SK-MEL-5 (cell line): Measurements from ENCODE around the gene DACT2. TPM values are rescaled to one million over a fixed set of nuclear protein-coding genes. Genes with fewer than 3 reads are reported as not detected.

ENCODE experiments used
- DNase-seq: peaks from one replicate; pipeline ENCODE4 v3.0.0-alpha.2; 2016; ENCODE audit warnings: low read depth, low spot score
- in situ Hi-C: cut with HindIII; loops from 2 replicates; pipeline ENCODE4 v1.10.0; 2016; ENCODE audit warnings: low sequenced_read_pairs, high pct_unique_total_duplicates, low pct_unique_long_range_greater_than_20kb
- total RNA-seq: library from RNA; depleted of rRNA; stranded (reverse); fragments of >200 nt; shearing (Covaris generic); gene quantifications from 2 replicates; pipeline ENCODE4 v1.2.3, GENCODE V29; 2014

The DACT2 gene
- total RNA-seq, 1 experiment from 2014 or later, result not detected

DNA sequence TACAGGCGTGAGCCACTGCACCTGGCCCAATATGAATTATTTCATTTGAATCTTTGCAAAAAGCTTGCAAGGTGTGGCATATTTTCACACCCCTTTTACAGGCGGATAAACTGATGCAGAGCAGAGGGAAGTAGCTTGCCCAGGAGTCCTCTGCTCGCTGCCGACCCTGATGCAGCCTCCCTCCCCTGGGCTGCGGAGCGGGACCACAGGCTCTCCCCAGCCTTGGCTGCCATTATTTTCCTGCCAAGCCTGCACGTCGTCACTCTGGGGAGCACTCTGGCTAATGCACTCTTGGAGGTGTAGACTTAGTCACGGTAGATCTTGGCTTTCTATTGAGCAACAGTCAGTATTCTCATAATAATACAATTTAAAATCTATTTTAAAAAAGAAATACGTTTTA lies 34.8 kb upstream of the DACT2 start:
- in situ Hi-C loops, result no loop called here
- no peak for DNase-seq

- in situ Hi-C loops, result no loop called here
- no peak for DNase-seq
These were observed 33.5 kb upstream of the DACT2 start for GRCh38 chr6:168353041-168353440.

GRCh38 chr6:168352096-168352495 lies 32.5 kb upstream of the DACT2 start:
- in situ Hi-C loops, result no loop called here
- DNase-seq, result no peak

DNA sequence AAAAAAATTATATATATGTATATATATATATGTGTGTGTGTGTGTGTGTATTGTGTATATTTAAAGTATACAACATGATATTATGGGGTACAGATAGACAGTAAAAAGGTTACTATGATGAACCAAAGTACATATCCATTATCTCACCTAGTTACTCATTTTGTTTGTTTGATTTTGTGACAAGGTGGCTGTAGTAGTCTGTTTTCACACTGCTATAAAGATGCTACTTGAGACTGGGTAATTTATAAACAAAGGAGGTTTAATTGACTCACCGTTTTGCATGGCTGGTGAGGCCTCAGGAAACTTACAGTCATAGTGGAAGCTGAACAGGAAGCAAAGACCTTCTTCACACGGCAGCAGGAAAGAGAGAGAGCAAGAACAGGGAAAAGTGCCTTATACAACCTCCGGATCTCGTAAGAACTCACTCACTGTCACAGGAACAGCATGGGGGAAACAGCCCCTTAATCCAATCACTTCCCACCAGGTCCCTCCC lies 30.2 kb upstream of the DACT2 start:
- in situ Hi-C loops, result no loop called here
- DNase-seq, result no peak

DNA sequence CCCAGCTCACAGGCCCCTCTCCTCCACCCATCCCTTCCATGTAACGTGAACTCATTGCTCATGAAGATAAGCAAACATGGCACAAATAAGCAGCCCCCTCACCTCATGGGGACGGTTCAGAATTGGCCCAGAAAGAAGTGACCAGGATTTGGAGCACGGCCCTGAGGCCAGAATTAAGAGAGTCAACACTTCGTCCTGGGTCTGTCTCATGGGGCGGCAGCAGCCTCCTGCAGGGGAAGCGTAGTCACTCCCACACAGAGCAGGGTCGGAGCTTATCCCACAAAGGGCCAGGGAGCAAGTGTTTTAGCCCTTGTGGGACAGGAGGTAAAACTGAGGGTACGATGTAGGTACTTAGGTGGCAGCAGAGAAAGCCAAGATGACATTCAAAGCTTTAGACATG lies 28.6 kb upstream of the DACT2 start:
- no peak for DNase-seq
- in situ Hi-C loops, result no loop called here

DNA sequence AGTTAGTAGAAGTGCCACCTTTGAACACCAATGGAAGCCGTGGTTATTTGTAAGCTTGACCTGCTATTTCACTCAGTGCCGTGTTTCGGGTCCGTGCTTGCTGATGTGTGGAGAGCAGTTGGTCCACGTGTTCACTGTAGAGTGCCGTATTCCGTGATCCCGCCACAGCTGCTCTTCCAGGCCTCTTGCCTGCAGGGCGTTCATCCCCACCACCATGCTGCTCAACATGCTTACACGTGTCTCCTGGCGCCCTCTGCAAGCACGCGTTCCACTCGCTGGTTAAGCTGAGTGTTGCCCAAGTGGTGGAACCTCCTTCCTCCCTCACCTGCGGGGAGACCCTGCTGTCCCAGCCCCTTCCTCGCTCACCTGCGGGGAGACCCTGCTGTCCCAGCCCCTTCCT lies 28.0 kb upstream of the DACT2 start:
- in situ Hi-C loops, result no loop called here
- DNase-seq, result no peak

- in situ Hi-C loops, result no loop called here
- no peak for DNase-seq
These were observed 27.5 kb upstream of the DACT2 start for GRCh38 chr6:168347053-168347452.

DNA sequence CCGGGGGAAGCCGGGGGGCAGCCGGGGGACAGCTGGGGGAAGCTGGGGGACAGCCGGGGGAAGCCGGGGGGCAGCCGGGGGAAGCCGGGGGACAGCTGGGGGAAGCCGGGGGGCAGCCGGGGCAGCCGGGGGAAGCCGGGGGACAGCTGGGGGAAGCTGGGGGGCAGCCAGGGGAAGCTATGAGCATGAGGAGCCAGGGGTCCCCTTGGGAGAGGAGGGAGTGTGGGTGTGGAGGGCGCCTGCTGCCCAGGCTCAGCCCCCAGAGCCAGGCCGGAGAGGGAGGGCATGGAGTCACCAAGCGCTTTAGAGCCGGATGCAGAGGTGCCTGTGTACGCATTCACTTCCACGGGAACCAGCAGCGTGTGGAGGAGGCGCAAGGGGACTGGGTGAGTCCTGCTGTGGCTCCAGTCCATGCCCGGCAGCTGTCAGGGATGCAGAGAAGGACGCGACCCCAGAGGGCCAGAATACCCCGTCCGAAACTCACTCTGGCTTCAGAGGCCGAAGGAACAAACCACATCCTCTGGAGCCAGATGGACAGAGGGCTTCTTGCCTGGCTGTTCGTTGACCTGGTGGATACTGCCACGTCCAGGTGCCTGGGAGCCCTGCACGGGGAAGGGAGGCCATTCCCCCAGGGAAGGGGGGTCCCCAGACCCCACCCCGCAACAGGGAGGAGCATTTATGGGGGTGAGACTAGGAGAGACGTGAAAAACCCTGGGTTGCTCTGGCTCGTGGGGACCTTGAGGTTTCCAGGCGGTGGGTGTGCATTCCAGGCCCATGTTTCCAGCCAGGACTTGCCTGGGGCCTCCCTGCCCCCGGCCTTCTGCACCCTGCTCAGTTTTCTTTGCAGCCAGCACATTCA lies 26.5 kb upstream of the DACT2 start:
- in situ Hi-C loops, result no loop called here
- no peak for DNase-seq

GRCh38 chr6:168345266-168345665 lies 25.7 kb upstream of the DACT2 start:
- DNase-seq, result no peak
- in situ Hi-C loops, result no loop called here

GRCh38 chr6:168344338-168344737 lies 24.8 kb upstream of the DACT2 start:
- in situ Hi-C loops, result no loop called here

GRCh38 chr6:168343239-168344150 lies 23.9 kb upstream of the DACT2 start:
- no peak for DNase-seq
- in situ Hi-C loops, result no loop called here

More at GRCh38 chr6:168344338-168344737, 24.8 kb upstream of the DACT2 start:
- no peak for DNase-seq

DNA sequence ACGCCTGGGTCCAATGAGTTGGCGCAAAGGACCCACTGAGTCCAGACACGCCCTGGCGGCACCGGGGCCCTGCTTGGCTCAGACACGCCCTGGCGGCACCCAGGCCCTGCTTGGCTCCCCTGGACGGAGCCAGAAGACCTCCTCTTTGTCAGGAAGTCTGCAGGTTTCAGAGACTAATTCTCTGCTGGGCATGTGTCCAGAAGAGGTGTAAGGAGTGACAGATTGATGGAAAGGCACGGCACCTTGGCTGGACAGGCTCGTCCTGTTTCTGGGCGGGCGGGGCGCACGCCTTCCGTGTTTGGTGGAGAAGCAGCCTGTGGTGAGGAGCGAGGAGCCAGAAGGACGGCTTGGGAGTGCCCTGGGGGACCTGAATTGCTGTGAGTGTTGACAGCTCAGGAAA lies 23.1 kb upstream of the DACT2 start:
- in situ Hi-C loops, result no loop called here
- DNase-seq, result no peak

DNA sequence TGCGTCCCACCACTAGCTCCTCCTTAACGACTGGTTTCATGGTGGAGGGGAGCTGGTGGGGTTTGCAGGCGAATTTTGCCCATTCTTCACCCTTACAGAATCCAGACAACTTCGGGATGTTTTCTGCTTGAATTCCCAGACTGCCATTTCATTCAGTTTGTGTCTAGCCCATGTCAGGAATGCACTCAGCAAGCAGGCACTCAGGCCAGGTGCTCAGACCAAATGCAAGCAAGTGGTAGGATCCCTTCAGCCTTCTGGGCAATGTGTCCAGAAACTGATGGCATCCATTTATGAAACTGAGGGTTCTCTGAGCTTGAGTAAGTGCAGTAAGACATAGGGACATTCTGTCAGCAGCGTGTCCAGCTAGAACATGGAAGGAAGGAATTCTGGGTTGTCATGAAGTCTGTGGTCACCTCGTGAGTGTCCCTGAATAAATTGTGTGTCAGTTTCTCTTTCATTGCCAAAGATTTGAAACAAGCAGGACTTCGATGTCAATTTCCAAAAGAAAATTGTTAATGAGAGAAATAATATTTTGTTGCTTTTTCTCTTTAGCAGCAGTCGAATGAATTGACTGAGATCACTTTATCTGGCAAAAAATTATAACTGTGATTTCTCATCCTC lies 21.8 kb upstream of the DACT2 start:
- in situ Hi-C loops, result no loop called here
- no peak for DNase-seq

- no peak for DNase-seq
- in situ Hi-C loops, result no loop called here
These were observed 21.2 kb upstream of the DACT2 start for GRCh38 chr6:168340819-168341218.

DNA sequence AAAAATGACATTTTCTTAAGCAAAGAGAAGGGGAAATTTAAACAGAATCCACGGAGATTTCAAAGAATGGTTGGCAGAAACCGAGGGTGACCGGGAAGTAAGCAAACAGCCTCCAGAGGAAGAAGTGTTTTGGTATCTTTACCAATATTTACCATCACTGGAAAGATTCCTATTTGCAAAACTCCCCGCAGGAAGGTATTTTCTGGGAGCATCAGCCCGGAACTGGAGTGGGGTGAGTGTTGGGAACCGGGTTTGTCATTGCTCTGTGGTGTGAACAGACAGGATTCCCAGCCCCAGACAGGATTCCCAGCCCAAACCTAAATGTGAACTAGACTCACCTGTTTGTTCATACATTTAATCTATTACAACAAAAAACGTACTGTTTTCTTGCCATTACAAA lies 19.2 kb upstream of the DACT2 start:
- no peak for DNase-seq
- in situ Hi-C loops, result no loop called here

DNA sequence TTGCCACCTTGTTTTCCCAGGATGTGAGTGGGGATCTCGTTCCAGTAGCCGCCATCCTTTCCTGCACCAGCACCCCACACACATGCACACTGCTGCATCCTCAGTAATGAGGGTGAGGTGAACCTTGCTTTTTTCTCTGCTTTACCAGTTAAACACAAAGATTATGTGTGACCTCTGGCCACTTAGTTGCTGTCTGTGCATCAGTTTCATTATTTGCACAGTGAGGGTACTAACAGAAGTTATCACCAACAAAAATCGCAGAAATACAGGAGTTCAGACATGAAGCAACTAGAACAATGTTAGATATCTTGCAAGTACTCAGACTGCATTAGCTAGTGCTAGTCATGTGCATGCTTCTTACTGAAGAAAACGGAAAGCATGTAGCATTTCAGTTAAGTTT lies 17.4 kb upstream of the DACT2 start:
- in situ Hi-C loops, result no loop called here
- no peak for DNase-seq

- in situ Hi-C loops, result no loop called here
- no peak for DNase-seq
These were observed 14.4 kb upstream of the DACT2 start for GRCh38 chr6:168333989-168334388.

- no peak for DNase-seq
- in situ Hi-C loops, result no loop called here
These were observed 13.9 kb upstream of the DACT2 start for GRCh38 chr6:168333491-168333890.
